Testis (tissue), 2 donors: ENCODE measurements around the gene SLC46A3.

Experiments
- POLR2A ChIP-seq: fragments of 450-650 bp; IDR thresholded peaks from one replicate; pipeline ENCODE4 v1.6.1; 2017; ENCODE audit warnings: antibody characterized with exemption, mild to moderate bottlenecking, moderate library complexity
- TF ChIP-seq, protein P1 (sequence below), 3 experiments: fragments of 450-650 bp in 2 of 3; fragments of 200-600 bp in 1 of 3; sonication (generic) in 1 of 3; IDR thresholded peaks; one replicate each; pipeline ENCODE4 v1.5.1; 2016 to 2019; ENCODE audit warnings: antibody characterized with exemption in 3 of 3, mild to moderate bottlenecking in 2 of 3, moderate library complexity in 1 of 3

DNA sequence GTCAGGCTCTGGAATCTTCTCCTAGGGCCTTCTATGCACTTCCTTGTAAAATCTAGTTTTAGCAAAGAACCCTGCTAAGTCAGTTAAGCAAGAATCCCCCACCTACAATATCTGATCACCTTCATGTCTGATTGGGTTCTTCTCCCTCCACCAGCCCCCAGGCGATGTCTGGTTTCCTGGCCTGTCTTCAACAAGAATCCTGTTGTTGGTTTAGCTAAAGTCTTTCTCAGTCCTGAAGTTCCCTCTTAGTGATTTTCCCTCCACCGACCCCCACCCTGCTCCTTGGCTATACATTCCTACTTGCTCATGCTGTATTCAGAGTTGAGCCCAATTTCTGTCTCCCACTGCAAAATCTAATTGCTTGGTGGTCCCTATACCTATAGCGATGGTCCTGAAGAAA lies 35.2 kb upstream of the SLC46A3 start:
- TF ChIP-seq, protein P1, sequence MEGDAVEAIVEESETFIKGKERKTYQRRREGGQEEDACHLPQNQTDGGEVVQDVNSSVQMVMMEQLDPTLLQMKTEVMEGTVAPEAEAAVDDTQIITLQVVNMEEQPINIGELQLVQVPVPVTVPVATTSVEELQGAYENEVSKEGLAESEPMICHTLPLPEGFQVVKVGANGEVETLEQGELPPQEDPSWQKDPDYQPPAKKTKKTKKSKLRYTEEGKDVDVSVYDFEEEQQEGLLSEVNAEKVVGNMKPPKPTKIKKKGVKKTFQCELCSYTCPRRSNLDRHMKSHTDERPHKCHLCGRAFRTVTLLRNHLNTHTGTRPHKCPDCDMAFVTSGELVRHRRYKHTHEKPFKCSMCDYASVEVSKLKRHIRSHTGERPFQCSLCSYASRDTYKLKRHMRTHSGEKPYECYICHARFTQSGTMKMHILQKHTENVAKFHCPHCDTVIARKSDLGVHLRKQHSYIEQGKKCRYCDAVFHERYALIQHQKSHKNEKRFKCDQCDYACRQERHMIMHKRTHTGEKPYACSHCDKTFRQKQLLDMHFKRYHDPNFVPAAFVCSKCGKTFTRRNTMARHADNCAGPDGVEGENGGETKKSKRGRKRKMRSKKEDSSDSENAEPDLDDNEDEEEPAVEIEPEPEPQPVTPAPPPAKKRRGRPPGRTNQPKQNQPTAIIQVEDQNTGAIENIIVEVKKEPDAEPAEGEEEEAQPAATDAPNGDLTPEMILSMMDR (IDR thresholded peaks at IDR 0.05): no peak
- TF ChIP-seq POLR2A: no peak
